Naive thymus-derived CD4-positive, alpha-beta T cell (primary cell): Measurements from ENCODE around the gene ZNF227. TPM values are rescaled to one million over a fixed set of nuclear protein-coding genes. Genes with fewer than 3 reads are reported as not detected.
A peak's percentile ranks its signal among the peaks of the same experiment; 100 is the strongest.
"Not testable (repeated sequence)": the region's sequence is repeated elsewhere in the genome, so short reads cannot be mapped to it uniquely, and the experiment has no call there.

ENCODE experiments used
- ATAC-seq: fragments of 150-1000 bp; cut with Tn5 transposase; 2 replicates; pipeline ENCODE4 v1.10.0; 2021; ENCODE audit warnings: mild to moderate bottlenecking, moderate library complexity
- CTCF ChIA-PET: fragments of 350-600 bp; sonication (Branson Sonifier 250); formaldehyde crosslinking; loops from one replicate; lab custom pipeline; 2021; ENCODE audit warnings: antibody characterized with exemption; lab: Charles Lee
- POLR2A ChIA-PET: fragments of 350-600 bp; sonication (Branson Sonifier 250); formaldehyde crosslinking; loops from one replicate; lab custom pipeline; 2021; ENCODE audit warnings: antibody characterized with exemption, inconsistent platforms; lab: Charles Lee
- DNase-seq, 9 donors: peaks; one replicate each; pipeline versions ENCODE4 v3.0.0 to v3.0.0-alpha.2; 2020 to 2022; ENCODE audit warnings: mixed read lengths in 1 of 9
- H3K27ac ChIP-seq: one replicate; pipeline ENCODE4 v1.7.0; 2013; ENCODE audit warnings: mild to moderate bottlenecking, low read depth, low read length, moderate library complexity
- H3K27me3 ChIP-seq, 2 donors: one replicate each; pipeline ENCODE4 v1.7.0; 2013; ENCODE audit warnings: low read length in 2 of 2, mild to moderate bottlenecking in 2 of 2, moderate library complexity in 2 of 2; ENCODE audit not compliant: control insufficient read depth in 2 of 2, insufficient read depth in 2 of 2
- H3K36me3 ChIP-seq, 3 experiments: 1 replicate in 2 of 3; 2 replicates in 1 of 3; pipeline ENCODE4 v1.7.0; 2013; ENCODE audit warnings: low read length in 3 of 3, mild to moderate bottlenecking in 3 of 3, moderate library complexity in 1 of 3; ENCODE audit not compliant: insufficient read depth in 3 of 3, control insufficient read depth in 2 of 3
- H3K4me1 ChIP-seq, 2 donors: one replicate each; pipeline ENCODE4 v1.7.0; 2013; ENCODE audit warnings: low read length in 2 of 2, mild to moderate bottlenecking in 2 of 2, moderate library complexity in 1 of 2; ENCODE audit not compliant: control insufficient read depth in 2 of 2, insufficient read depth in 2 of 2
- H3K4me3 ChIP-seq: 2 replicates; pipeline ENCODE4 v1.7.0; 2013; ENCODE audit warnings: mild to moderate bottlenecking, low read length
- H3K9me3 ChIP-seq, 3 experiments: 1 replicate in 2 of 3; 2 replicates in 1 of 3; pipeline ENCODE4 v1.7.0; 2013; ENCODE audit warnings: low read length in 3 of 3; ENCODE audit not compliant: control insufficient read depth in 2 of 3
- H3K27ac Mint-ChIP-seq, 9 donors: one replicate each; pipeline ENCODE4 v1.8.0; 2020 to 2022; ENCODE audit warnings: mixed read lengths in 9 of 9, mild to moderate bottlenecking in 8 of 9, moderate library complexity in 5 of 9, inconsistent platforms in 2 of 9
- H3K27me3 Mint-ChIP-seq, 5 donors: one replicate each; pipeline ENCODE4 v1.8.0; 2021 to 2022; ENCODE audit warnings: mixed read lengths in 5 of 5, mild to moderate bottlenecking in 1 of 5
- H3K36me3 Mint-ChIP-seq, 5 donors: one replicate each; pipeline ENCODE4 v1.8.0; 2020 to 2022; ENCODE audit warnings: mixed read lengths in 5 of 5, mild to moderate bottlenecking in 3 of 5, inconsistent platforms in 1 of 5
- H3K4me1 Mint-ChIP-seq, 7 donors: one replicate each; pipeline ENCODE4 v1.8.0; 2020 to 2022; ENCODE audit warnings: mixed read lengths in 7 of 7, mild to moderate bottlenecking in 3 of 7, inconsistent platforms in 1 of 7
- H3K4me3 Mint-ChIP-seq, 10 donors: one replicate each; pipeline ENCODE4 v1.8.0; 2020 to 2022; ENCODE audit warnings: mild to moderate bottlenecking in 10 of 10, mixed read lengths in 10 of 10, moderate library complexity in 6 of 10, inconsistent platforms in 2 of 10
- H3K9me3 Mint-ChIP-seq, 11 donors: one replicate each; pipeline ENCODE4 v1.8.0; 2020 to 2022; ENCODE audit warnings: mixed read lengths in 11 of 11, mild to moderate bottlenecking in 4 of 11, inconsistent platforms in 1 of 11, moderate library complexity in 1 of 11
- intact Hi-C, 2 donors: fragments of 100-400 bp; cut with micrococcal nuclease; formaldehyde crosslinking; loops; one replicate each; pipeline ENCODE4 v1.15.1; 2023
- polyA plus RNA-seq, 2 donors: library from polyadenylated mRNA; unstranded; fragments of 300-500 nt; fragmentation: Illumina TruSeq; gene quantifications; one replicate each; pipeline ENCODE4 v1.2.3, GENCODE V29; 2021
- total RNA-seq, 6 experiments: library from RNA in 5 of 6; stranded (reverse) in 5 of 6; gene quantifications; 1 replicate in 5 of 6; 2 replicates in 1 of 6; pipeline ENCODE4 v1.2.3 and lab custom pipeline; 2021 to 2026

The ZNF227 gene
- total and polyA plus RNA-seq, 7 experiments from 2014 or later: 17.9 to 51.5 (median 20.4) TPM

- H3K36me3 ChIP-seq: peaks cover 10 to 28% (median 11%) of the 10 kb centered on the region in 3 experiments
- H3K4me1 ChIP-seq, POLR2A ChIA-PET, H3K4me3 ChIP-seq, H3K9me3 ChIP-seq, H3K27ac ChIP-seq, H3K27me3 Mint-ChIP-seq, ATAC-seq, H3K4me3 Mint-ChIP-seq, DNase-seq, H3K27me3 ChIP-seq, intact Hi-C loops, CTCF ChIA-PET, H3K27ac Mint-ChIP-seq: not testable (repeated sequence)
- H3K4me1 Mint-ChIP-seq: peaks cover 10 to 29% (median 20%) of the 10 kb centered on the region in 7 donors
- H3K9me3 Mint-ChIP-seq: peaks cover 0 to 65% (median 26%) of the 10 kb centered on the region in 11 donors
- peaks cover 26 to 73% (median 64%) of the 10 kb centered on the region in 5 donors for H3K36me3 Mint-ChIP-seq
Observed at GRCh38 chr19:44219926-44220325, 7.6 kb downstream of the ZNF227 start.

GRCh38 chr19:44220761-44221160, 8.4 kb downstream of the ZNF227 start:
- H3K27me3 Mint-ChIP-seq, POLR2A ChIA-PET, DNase-seq, intact Hi-C loops, H3K4me3 ChIP-seq, H3K27ac ChIP-seq, CTCF ChIA-PET, H3K27ac Mint-ChIP-seq, H3K4me1 ChIP-seq, H3K27me3 ChIP-seq, H3K4me3 Mint-ChIP-seq, H3K9me3 ChIP-seq, ATAC-seq: not testable (repeated sequence)
- H3K36me3 Mint-ChIP-seq: peaks cover 19 to 73% (median 63%) of the 10 kb centered on the region in 5 donors
- H3K36me3 ChIP-seq: peaks cover 10 to 28% (median 11%) of the 10 kb centered on the region in 3 experiments
- H3K4me1 Mint-ChIP-seq: peaks cover 5 to 22% (median 15%) of the 10 kb centered on the region in 7 donors
- peaks cover 2 to 65% (median 28%) of the 10 kb centered on the region in 11 donors for H3K9me3 Mint-ChIP-seq

DNA sequence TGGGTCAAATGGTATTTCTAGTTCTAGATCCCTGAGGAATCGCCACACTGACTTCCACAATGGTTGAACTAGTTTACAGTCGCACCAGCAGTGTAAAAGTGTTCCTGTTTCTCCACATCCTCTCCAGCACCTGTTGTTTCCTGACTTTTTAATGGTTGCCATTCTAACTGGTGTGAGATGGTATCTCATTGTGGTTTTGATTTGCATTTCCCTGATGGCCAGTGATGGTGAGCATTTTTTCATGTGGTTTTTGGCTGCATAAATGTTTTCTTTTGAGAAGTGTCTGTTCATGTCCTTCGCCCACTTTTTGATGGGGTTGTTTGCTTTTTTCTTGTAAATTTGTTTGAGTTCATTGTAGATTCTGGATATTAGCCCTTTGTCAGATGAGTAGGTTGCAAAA, 9.0 kb downstream of the ZNF227 start:
- ATAC-seq, H3K27ac ChIP-seq, H3K4me3 ChIP-seq, H3K9me3 ChIP-seq, CTCF ChIA-PET, H3K4me3 Mint-ChIP-seq, DNase-seq, H3K27me3 Mint-ChIP-seq, H3K27me3 ChIP-seq, H3K4me1 ChIP-seq, POLR2A ChIA-PET, intact Hi-C loops, H3K27ac Mint-ChIP-seq: not testable (repeated sequence)
- peaks cover 2 to 65% (median 32%) of the 10 kb centered on the region in 11 donors for H3K9me3 Mint-ChIP-seq
- H3K4me1 Mint-ChIP-seq: peaks cover 5 to 18% (median 12%) of the 10 kb centered on the region in 7 donors
- H3K36me3 Mint-ChIP-seq: peaks cover 18 to 74% (median 61%) of the 10 kb centered on the region in 5 donors
- peaks cover 10 to 28% (median 11%) of the 10 kb centered on the region in 3 experiments for H3K36me3 ChIP-seq

DNA sequence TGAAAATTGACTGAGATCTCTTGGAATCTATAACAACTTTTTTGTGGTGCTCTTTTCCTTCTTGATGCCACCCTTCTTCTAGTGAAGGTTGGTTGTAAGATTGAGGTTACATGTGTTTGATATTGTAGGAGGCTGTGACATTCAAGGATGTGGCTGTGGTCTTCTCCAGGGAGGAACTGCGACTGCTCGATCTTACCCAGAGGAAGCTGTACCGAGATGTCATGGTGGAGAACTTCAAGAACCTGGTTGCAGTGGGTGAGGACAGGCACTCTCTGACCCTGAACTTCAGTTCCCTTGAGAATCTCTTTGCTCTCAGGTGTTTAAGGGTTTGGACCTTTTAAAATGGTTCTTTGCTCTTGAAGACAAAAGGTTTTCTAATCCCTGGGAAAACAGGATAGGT, 16.0 kb downstream of the ZNF227 start:
- Histone ChIP-seq H3K9me3 (peaks cover 0 to 49% (median 7%) of the 10 kb centered on the region in 3 experiments), H3K4me3 (no peak overlapping the region), H3K27ac (no peak overlapping the region), H3K4me1 (no peaks in the 10 kb centered on the region), H3K27me3 (no peaks in the 10 kb centered on the region), H3K36me3 (peaks cover 13 to 61% (median 47%) of the 10 kb centered on the region in 3 experiments)
- Mint-ChIP-seq H3K9me3 (peaks cover 4 to 88% (median 64%) of the 10 kb centered on the region in 11 donors), H3K27me3 (no peaks in the 10 kb centered on the region), H3K36me3 (peaks cover 32 to 92% (median 82%) of the 10 kb centered on the region in 5 donors), H3K4me3 (peak overlapping the region in 1 of 10 donors; percentile 10), H3K4me1 (peaks cover 0 to 3% (median 0%) of the 10 kb centered on the region in 7 donors), H3K27ac (no peak overlapping the region)
- intact Hi-C loops: no loop called here
- no peak for ATAC-seq
- DNase-seq: no peak
- POLR2A ChIA-PET: no interaction called here
- CTCF ChIA-PET: no interaction called here

- no peak overlapping the region for H3K4me3 Mint-ChIP-seq
- ChIA-PET POLR2A (no interaction called here), CTCF (no interaction called here)
- peaks cover 7 to 96% (median 71%) of the 10 kb centered on the region in 11 donors for H3K9me3 Mint-ChIP-seq
- ATAC-seq: no peak
- Histone ChIP-seq H3K36me3 (peaks cover 34 to 88% (median 70%) of the 10 kb centered on the region in 3 experiments), H3K27ac (no peak overlapping the region), H3K9me3 (peaks cover 20 to 87% (median 39%) of the 10 kb centered on the region in 3 experiments), H3K27me3 (no peaks in the 10 kb centered on the region), H3K4me1 (no peaks in the 10 kb centered on the region), H3K4me3 (no peak overlapping the region)
- intact Hi-C loops: no loop called here
- no peak for DNase-seq
- H3K36me3 Mint-ChIP-seq: peaks cover 68 to 97% (median 92%) of the 10 kb centered on the region in 5 donors
- H3K4me1 Mint-ChIP-seq: peaks cover 0 to 5% (median 0%) of the 10 kb centered on the region in 7 donors
- H3K27ac Mint-ChIP-seq: no peak overlapping the region
- no peaks in the 10 kb centered on the region for H3K27me3 Mint-ChIP-seq
Observed at GRCh38 chr19:44232867-44233266, 20.5 kb downstream of the ZNF227 start.

- Mint-ChIP-seq H3K27ac (no peak overlapping the region), H3K9me3 (peaks cover 10 to 100% (median 71%) of the 10 kb centered on the region in 11 donors), H3K4me3 (no peak overlapping the region), H3K27me3 (no peaks in the 10 kb centered on the region), H3K36me3 (peaks cover 53 to 78% (median 72%) of the 10 kb centered on the region in 5 donors), H3K4me1 (peaks cover 0 to 2% (median 0%) of the 10 kb centered on the region in 7 donors)
- CTCF ChIA-PET: no interaction called here
- Histone ChIP-seq H3K27ac (no peak overlapping the region), H3K4me3 (peak overlapping the region; percentile 21), H3K27me3 (no peaks in the 10 kb centered on the region), H3K4me1 (no peaks in the 10 kb centered on the region), H3K36me3 (peaks cover 27 to 54% (median 44%) of the 10 kb centered on the region in 3 experiments), H3K9me3 (peaks cover 20 to 90% (median 32%) of the 10 kb centered on the region in 3 experiments)
- POLR2A ChIA-PET: no interaction called here
- ATAC-seq (no peak), DNase-seq (no peak)
- intact Hi-C loops: no loop called here
Observed at GRCh38 chr19:44236384-44236783, 24.1 kb downstream of the ZNF227 start.

- H3K27me3 Mint-ChIP-seq, POLR2A ChIA-PET, ATAC-seq, H3K4me3 ChIP-seq, H3K4me1 Mint-ChIP-seq, DNase-seq, H3K36me3 ChIP-seq, H3K4me3 Mint-ChIP-seq, H3K27ac Mint-ChIP-seq, H3K27me3 ChIP-seq, H3K27ac ChIP-seq, intact Hi-C loops, H3K4me1 ChIP-seq, CTCF ChIA-PET: not testable (repeated sequence)
- H3K9me3 Mint-ChIP-seq: peaks cover 21 to 100% (median 83%) of the 10 kb centered on the region in 11 donors
- peaks cover 4 to 75% (median 26%) of the 10 kb centered on the region in 3 experiments for H3K9me3 ChIP-seq
- H3K36me3 Mint-ChIP-seq: peaks cover 25 to 82% (median 59%) of the 10 kb centered on the region in 5 donors
Observed at GRCh38 chr19:44252332-44252731, 40.0 kb downstream of the ZNF227 start.
